Mononuclear cell (primary cell): ENCODE measurements around the gene NIPAL4. TPM values are rescaled to one million over a fixed set of nuclear protein-coding genes. Genes with fewer than 3 reads are reported as not detected.

Source experiments
- H3K27me3 ChIP-seq: 2 replicates; pipeline ENCODE4 v1.6.0; 2011; ENCODE audit warnings: low read length, control low read depth; ENCODE audit not compliant: insufficient read depth
- H3K4me1 ChIP-seq: 2 replicates; pipeline ENCODE4 v1.5.1; 2011; ENCODE audit warnings: mild to moderate bottlenecking, low read length, control low read depth; ENCODE audit not compliant: insufficient read depth
- H3K4me3 ChIP-seq: 2 replicates; pipeline ENCODE4 v1.5.1; 2011; ENCODE audit warnings: mild to moderate bottlenecking, low read length, moderate library complexity
- H3K9me3 ChIP-seq: 2 replicates; pipeline ENCODE4 v1.5.1; 2011; ENCODE audit warnings: low read depth, mild to moderate bottlenecking, control low read depth, low read length
- total RNA-seq: library from RNA; depleted of rRNA; stranded (reverse); fragments of >200 nt; gene quantifications from one replicate; pipeline ENCODE4 v1.2.3, GENCODE V29; 2012

NIPAL4 gene
- total RNA-seq, 1 donor, result 11.5 TPM

- Histone ChIP-seq H3K4me3 (no peak overlapping the region), H3K9me3 (no peaks in the 10 kb centered on the region), H3K4me1 (peaks cover 6% of the 10 kb centered on the region), H3K27me3 (no peaks in the 10 kb centered on the region)
Observed at GRCh38 chr5:157511651-157512644, 51.9 kb downstream of the NIPAL4 start.

GRCh38 chr5:157513182-157513581 is 53.2 kb downstream of the NIPAL4 start:
- peaks cover 6% of the 10 kb centered on the region for H3K4me1 ChIP-seq
- no peak overlapping the region for H3K4me3 ChIP-seq
- H3K27me3 ChIP-seq, result no peaks in the 10 kb centered on the region
- H3K9me3 ChIP-seq, result no peaks in the 10 kb centered on the region

GRCh38 chr5:157514974-157515373 is 55.0 kb downstream of the NIPAL4 start:
- no peak overlapping the region for H3K4me3 ChIP-seq
- peaks cover 6% of the 10 kb centered on the region for H3K4me1 ChIP-seq
- no peaks in the 10 kb centered on the region for H3K9me3 ChIP-seq
- H3K27me3 ChIP-seq, result no peaks in the 10 kb centered on the region

GRCh38 chr5:157516006-157516405 is 56.0 kb downstream of the NIPAL4 start:
- peaks cover 9% of the 10 kb centered on the region for H3K4me1 ChIP-seq
- H3K9me3 ChIP-seq, result no peaks in the 10 kb centered on the region
- no peak overlapping the region for H3K4me3 ChIP-seq
- H3K27me3 ChIP-seq, result no peaks in the 10 kb centered on the region

- Histone ChIP-seq H3K9me3 (no peaks in the 10 kb centered on the region), H3K4me3 (no peak overlapping the region), H3K27me3 (no peaks in the 10 kb centered on the region), H3K4me1 (peaks cover 14% of the 10 kb centered on the region)
Observed at GRCh38 chr5:157516626-157517325, 56.8 kb downstream of the NIPAL4 start.

- Histone ChIP-seq H3K4me1 (peaks cover 9% of the 10 kb centered on the region), H3K9me3 (no peaks in the 10 kb centered on the region), H3K4me3 (no peak overlapping the region), H3K27me3 (no peaks in the 10 kb centered on the region)
Observed at GRCh38 chr5:157518963-157519362, 59.0 kb downstream of the NIPAL4 start.

GRCh38 chr5:157519579-157520253 is 59.7 kb downstream of the NIPAL4 start:
- Histone ChIP-seq H3K27me3 (no peaks in the 10 kb centered on the region), H3K4me3 (no peak overlapping the region), H3K4me1 (peaks cover 9% of the 10 kb centered on the region), H3K9me3 (no peaks in the 10 kb centered on the region)

GRCh38 chr5:157520911-157521703 is 61.1 kb downstream of the NIPAL4 start:
- Histone ChIP-seq H3K4me3 (no peak overlapping the region), H3K4me1 (peaks cover 9% of the 10 kb centered on the region), H3K27me3 (no peaks in the 10 kb centered on the region), H3K9me3 (no peaks in the 10 kb centered on the region)

- Histone ChIP-seq H3K9me3 (no peaks in the 10 kb centered on the region), H3K4me1 (peaks cover 9% of the 10 kb centered on the region), H3K27me3 (no peaks in the 10 kb centered on the region), H3K4me3 (no peak overlapping the region)
Observed at GRCh38 chr5:157521704-157522029, 61.7 kb downstream of the NIPAL4 start.

GRCh38 chr5:157523976-157524375 is 64.0 kb downstream of the NIPAL4 start:
- Histone ChIP-seq H3K27me3 (no peaks in the 10 kb centered on the region), H3K9me3 (no peaks in the 10 kb centered on the region), H3K4me1 (peaks cover 16% of the 10 kb centered on the region), H3K4me3 (no peak overlapping the region)

Other genes starting within 250 kb of the NIPAL4 start
- gene CYFIP2, start 194.1 kb upstream of the NIPAL4 start, total RNA-seq, result 200 TPM
- gene ADAM19, start 115.6 kb downstream of the NIPAL4 start, total RNA-seq, result 17.7 TPM
- gene SOX30, start 192.2 kb downstream of the NIPAL4 start, total RNA-seq, result not detected
- not detected for gene C5orf52, start 211.3 kb downstream of the NIPAL4 start, total RNA-seq